ENCODE results near the gene SORT1. TPM values are rescaled to one million over a fixed set of nuclear protein-coding genes. Genes with fewer than 3 reads are reported as not detected.
A peak's percentile ranks its signal among the peaks of the same experiment; 100 is the strongest.

The SORT1 gene
- total RNA-seq, 2 donors from 2014 or later = 114 to 120 TPM

DNA sequence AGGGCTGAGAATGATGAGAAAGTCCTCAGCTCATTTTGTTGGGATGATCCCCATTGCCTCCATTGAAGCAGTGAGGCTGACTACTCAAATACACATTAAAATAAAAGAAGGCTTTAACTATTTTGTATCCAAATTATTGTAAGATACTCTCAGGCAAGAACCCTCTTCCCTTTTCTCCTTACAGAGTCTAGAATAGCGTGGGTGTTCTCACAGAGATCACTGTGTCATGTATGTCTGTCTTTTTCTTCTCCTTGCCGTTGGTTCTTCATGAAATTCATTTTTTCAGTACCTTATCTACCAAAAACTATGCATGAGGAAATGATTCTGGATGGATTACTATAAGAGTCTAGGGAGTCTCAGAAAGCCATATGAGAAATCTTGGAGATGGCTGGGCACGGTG lies 30.1 kb downstream of the SORT1 start:
- Histone ChIP-seq H3K27me3 (no peaks in the 10 kb centered on the region), H3K27ac (peak overlapping the region in 1 of 2 donors; percentile 89), H3K36me3 (peaks cover 39% of the 10 kb centered on the region), H3K9me3 (no peaks in the 10 kb centered on the region), H3K4me3 (no peak overlapping the region), H3K4me1 (peaks cover 0 to 36% of the 10 kb centered on the region in 2 donors)
- TF ChIP-seq, protein P1, sequence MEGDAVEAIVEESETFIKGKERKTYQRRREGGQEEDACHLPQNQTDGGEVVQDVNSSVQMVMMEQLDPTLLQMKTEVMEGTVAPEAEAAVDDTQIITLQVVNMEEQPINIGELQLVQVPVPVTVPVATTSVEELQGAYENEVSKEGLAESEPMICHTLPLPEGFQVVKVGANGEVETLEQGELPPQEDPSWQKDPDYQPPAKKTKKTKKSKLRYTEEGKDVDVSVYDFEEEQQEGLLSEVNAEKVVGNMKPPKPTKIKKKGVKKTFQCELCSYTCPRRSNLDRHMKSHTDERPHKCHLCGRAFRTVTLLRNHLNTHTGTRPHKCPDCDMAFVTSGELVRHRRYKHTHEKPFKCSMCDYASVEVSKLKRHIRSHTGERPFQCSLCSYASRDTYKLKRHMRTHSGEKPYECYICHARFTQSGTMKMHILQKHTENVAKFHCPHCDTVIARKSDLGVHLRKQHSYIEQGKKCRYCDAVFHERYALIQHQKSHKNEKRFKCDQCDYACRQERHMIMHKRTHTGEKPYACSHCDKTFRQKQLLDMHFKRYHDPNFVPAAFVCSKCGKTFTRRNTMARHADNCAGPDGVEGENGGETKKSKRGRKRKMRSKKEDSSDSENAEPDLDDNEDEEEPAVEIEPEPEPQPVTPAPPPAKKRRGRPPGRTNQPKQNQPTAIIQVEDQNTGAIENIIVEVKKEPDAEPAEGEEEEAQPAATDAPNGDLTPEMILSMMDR (IDR thresholded peaks at IDR 0.05) = no peak
- no peak for DNase-seq (ENCODE audit: low spot score)

GRCh38 chr1:109365642-109366204 lies 32.0 kb downstream of the SORT1 start:
- Histone ChIP-seq H3K36me3 (peaks cover 39% of the 10 kb centered on the region), H3K9me3 (no peaks in the 10 kb centered on the region), H3K27ac (peak overlapping the region in 1 of 2 donors; percentile 2), H3K4me1 (peaks cover 0 to 22% of the 10 kb centered on the region in 2 donors), H3K27me3 (no peaks in the 10 kb centered on the region), H3K4me3 (no peak overlapping the region)
- TF ChIP-seq, protein P1 (IDR thresholded peaks at IDR 0.05) = no peak
- no peak for DNase-seq (ENCODE audit: low spot score)

- Histone ChIP-seq H3K27me3 (no peaks in the 10 kb centered on the region), H3K4me1 (peaks cover 0 to 14% of the 10 kb centered on the region in 2 donors), H3K27ac (peak overlapping the region in 1 of 2 donors; percentile 45), H3K36me3 (peaks cover 30% of the 10 kb centered on the region), H3K4me3 (no peak overlapping the region), H3K9me3 (no peaks in the 10 kb centered on the region)
- no peak for DNase-seq (ENCODE audit: low spot score)
- TF ChIP-seq, protein P1 (IDR thresholded peaks at IDR 0.05) = no peak
Measured at GRCh38 chr1:109361649-109362048, 36.1 kb downstream of the SORT1 start.

- H3K4me3 ChIP-seq = no peak overlapping the region
- no peaks in the 10 kb centered on the region for H3K27me3 ChIP-seq
- H3K36me3 ChIP-seq = peaks cover 24% of the 10 kb centered on the region
- H3K27ac ChIP-seq = peak overlapping the region in 1 of 2 donors; percentile 45
- peaks cover 0 to 14% of the 10 kb centered on the region in 2 donors for H3K4me1 ChIP-seq
- TF ChIP-seq, protein P1 (IDR thresholded peaks at IDR 0.05) = no peak
- H3K9me3 ChIP-seq = no peaks in the 10 kb centered on the region
- DNase-seq (ENCODE audit: low spot score) = no peak
Measured at GRCh38 chr1:109361069-109361468, 36.6 kb downstream of the SORT1 start.

GRCh38 chr1:109357616-109358015 lies 40.1 kb downstream of the SORT1 start:
- H3K36me3 ChIP-seq = peaks cover 22% of the 10 kb centered on the region
- H3K9me3 ChIP-seq = no peaks in the 10 kb centered on the region
- no peaks in the 10 kb centered on the region for H3K27me3 ChIP-seq
- no peak for DNase-seq (ENCODE audit: low spot score)
- H3K27ac ChIP-seq = no peak overlapping the region
- no peak overlapping the region for H3K4me3 ChIP-seq
- TF ChIP-seq, protein P1 (IDR thresholded peaks at IDR 0.05) = no peak
- H3K4me1 ChIP-seq = peaks cover 0 to 10% of the 10 kb centered on the region in 2 donors

- TF ChIP-seq, protein P1 (IDR thresholded peaks at IDR 0.05) = no peak
- Histone ChIP-seq H3K36me3 (peaks cover 29% of the 10 kb centered on the region), H3K27ac (no peak overlapping the region), H3K4me1 (peaks cover 0 to 10% of the 10 kb centered on the region in 2 donors), H3K27me3 (no peaks in the 10 kb centered on the region), H3K9me3 (no peaks in the 10 kb centered on the region), H3K4me3 (no peak overlapping the region)
- DNase-seq (ENCODE audit: low spot score) = no peak
Measured at GRCh38 chr1:109356915-109357314, 40.8 kb downstream of the SORT1 start.

Measured in right atrium auricular region (tissue), 2 donors.